GM10266 (cell line): Measurements from ENCODE around the gene PUS3.
"Not testable (repeated sequence)": the region's sequence is repeated elsewhere in the genome, so short reads cannot be mapped to it uniquely, and the experiment has no call there.

Experiments
- DNase-seq: peaks from one replicate; pipeline ENCODE4 v3.0.0; 2012; ENCODE audit errors: extremely low spot score
- TF ChIP-seq, protein P1 (sequence below): IDR thresholded peaks from 2 replicates; pipeline ENCODE4 v1.5.1; 2012; ENCODE audit warnings: mild to moderate bottlenecking, low read depth; ENCODE audit not compliant: control insufficient read depth, insufficient read depth; ENCODE audit errors: missing control alignments

Gene PUS3

DNA sequence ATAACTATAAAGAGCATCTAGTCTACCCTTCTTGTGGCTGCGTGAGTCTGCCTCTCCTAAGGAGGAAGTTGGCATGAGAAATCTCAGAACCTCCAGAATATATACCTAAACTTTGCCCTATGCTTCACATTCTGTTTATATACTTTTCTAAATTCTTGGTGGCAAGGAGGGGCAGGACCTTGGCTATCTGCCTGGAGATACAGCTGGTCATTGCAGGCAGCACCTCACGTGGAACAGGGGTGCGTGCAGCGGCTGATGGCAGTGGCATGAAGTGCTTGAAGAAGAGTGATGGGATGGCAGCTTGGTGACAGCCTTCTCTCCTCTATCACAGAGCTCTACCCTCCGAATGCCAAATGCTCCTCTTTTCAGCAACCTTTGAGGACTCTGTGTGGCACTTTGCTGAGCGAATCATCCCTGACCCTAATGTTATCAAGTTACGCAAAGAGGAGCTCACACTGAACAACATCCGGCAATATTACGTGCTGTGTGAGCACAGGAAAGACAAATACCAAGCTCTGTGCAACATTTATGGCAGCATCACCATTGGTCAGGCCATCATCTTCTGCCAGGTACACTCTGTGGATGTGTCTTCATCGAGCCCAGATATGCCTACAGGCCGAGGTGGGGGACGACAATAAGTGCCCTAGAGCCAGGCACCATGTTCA is 13.8 kb upstream of the PUS3 start:
- DNase-seq, result no peak
- TF ChIP-seq, protein P1, sequence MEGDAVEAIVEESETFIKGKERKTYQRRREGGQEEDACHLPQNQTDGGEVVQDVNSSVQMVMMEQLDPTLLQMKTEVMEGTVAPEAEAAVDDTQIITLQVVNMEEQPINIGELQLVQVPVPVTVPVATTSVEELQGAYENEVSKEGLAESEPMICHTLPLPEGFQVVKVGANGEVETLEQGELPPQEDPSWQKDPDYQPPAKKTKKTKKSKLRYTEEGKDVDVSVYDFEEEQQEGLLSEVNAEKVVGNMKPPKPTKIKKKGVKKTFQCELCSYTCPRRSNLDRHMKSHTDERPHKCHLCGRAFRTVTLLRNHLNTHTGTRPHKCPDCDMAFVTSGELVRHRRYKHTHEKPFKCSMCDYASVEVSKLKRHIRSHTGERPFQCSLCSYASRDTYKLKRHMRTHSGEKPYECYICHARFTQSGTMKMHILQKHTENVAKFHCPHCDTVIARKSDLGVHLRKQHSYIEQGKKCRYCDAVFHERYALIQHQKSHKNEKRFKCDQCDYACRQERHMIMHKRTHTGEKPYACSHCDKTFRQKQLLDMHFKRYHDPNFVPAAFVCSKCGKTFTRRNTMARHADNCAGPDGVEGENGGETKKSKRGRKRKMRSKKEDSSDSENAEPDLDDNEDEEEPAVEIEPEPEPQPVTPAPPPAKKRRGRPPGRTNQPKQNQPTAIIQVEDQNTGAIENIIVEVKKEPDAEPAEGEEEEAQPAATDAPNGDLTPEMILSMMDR, result no peak

DNA sequence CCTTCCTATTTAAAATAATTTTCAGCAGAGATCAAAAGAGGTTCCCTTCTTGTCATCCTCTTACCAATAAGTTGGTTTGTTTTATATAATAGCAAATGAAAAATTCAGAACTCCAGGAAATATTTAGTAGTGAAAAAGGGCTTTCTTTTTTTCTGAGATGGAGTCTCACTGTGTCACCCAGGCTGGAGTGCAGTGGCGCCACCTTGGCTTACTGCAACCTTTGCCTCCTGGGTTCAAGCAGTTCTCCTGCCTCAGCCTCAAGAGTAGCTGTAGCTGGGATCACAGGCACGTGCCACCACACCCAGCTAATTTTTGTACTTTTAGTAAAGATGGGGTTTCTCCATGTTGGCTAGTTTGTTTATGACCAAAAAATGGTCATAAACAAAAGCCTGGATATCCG is 11.6 kb upstream of the PUS3 start:
- DNase-seq, result not testable (repeated sequence)

GRCh38 chr11:125910226-125910849 is 7.3 kb upstream of the PUS3 start:
- TF ChIP-seq, protein P1, result no peak
- DNase-seq, result no peak

DNA sequence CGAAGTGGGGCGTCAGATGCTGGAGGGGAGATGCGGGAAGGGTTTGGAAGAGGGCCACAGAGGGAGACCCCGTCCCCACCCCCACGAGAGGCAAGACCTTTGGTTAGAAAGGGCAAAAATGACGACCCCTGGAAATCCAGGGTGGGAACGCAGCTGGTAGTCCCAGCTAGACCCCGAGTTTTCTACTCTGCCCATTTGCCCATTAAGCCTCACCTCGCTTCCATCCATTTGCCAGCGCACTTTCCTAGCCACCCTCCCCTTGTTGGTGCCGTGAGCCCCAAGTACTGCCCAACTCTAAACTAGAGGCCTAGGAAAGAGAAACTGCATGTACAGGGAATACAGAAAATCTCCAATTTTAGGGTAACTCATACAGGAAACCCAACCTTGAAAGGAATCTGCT is 1.7 kb upstream of the PUS3 start:
- DNase-seq, result no peak
- TF ChIP-seq, protein P1, result no peak

DNA sequence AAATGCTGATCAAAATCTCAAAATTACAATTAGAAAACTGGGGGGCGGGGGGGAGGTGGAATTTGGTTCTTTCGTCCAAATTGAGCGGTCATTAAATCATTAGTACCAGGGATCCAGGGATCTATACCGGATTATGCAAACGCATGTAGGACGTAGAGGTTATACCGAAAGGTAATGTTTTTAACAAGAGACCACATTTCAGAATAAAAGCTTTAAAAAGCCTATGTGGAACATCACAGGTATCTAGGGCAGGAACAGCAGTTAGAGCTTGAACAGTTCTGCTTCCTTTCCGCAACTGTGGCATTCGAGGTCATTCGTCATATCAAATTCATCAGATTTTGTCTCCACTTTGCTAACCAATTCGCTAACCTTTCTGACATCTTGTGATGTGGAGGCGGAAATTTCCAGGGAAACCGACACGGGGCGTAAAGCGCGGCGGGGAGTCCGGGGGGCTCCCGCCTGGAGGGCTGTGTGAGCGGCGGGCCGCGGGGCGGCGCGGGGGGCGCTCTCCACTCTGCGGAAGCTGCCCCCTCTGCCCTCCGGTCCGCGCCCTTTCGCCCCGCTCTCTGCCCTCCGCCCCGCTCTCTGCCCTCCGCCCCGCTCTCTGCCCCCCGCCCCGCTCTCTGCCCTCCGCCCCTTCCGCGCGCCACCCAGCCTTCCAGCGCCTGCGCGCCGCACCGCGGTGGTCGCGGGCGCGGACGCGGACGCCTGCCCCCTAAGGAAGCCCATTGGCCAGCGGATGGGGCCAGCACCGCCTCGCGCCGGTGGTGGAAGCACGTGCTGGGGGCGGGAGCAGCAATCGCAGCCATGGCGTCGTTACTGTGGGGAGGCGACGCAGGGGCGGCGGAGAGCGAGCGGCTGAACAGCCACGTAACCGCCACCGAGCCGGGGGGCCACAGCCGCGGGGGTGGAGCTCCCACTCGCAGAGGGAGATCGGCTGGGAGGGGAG is 979 bp upstream of the PUS3 start, which contains the start of gene DDX25:
Gene DDX25, plus strand, starts transcription at position 798 of the 949 bp plus-strand sequence. Its CDS starts 10 bp downstream, at position 808.
- no peak for DNase-seq
- TF ChIP-seq, protein P1, result no peak

- TF ChIP-seq, protein P1, result no peak
- no peak for DNase-seq
Measured at GRCh38 chr11:125902277-125902926, 604 bp downstream of the PUS3 start.

DNA sequence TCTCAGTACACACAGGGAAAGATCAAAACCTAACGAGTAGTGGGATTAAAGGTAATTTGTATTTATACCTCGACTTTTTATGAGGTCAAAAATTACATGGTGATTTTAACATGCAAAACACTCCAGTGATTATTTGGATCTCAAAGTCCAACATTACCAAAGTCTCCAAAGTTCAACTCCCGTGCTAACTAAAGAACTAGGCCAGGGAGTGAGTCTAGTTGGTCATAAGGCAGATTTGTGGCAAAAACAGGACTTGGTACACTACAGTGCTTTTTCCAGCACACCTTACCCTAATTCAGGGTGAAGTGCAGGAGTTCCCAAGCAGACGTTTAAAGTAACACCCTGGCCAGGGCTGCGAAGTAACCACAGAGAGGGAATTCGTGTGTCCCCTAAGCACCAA is 1.1 kb downstream of the PUS3 start:
- TF ChIP-seq, protein P1, result no peak
- no peak for DNase-seq
